Measurements from ENCODE around the gene ABCC6. TPM values are rescaled to one million over a fixed set of nuclear protein-coding genes. Genes with fewer than 3 reads are reported as not detected.
"Not testable (repeated sequence)": the region's sequence is repeated elsewhere in the genome, so short reads cannot be mapped to it uniquely, and the experiment has no call there.

The ABCC6 gene
- total RNA-seq, 1 donor from 2014 or later: not detected

DNA sequence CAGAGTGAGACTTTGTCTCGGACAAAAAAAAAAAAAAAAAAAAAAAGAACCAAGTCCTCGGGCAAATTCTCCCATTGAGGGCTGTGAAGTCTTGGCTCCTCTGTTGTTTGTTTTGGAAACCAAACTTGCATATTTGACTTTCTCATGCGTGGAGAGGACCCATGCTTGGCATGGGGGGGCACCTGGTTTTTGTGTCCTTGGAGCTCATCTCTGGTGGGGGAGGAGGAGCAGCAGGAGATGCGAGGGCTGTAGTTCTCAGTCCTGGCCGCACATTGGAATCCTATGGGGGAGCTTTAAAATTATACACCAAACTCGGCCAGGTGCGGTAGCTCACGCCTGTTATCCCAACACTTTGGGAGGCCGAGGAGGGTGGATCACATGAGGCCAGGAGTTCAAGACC, 74.5 kb downstream of the ABCC6 start:
- no peaks in the 10 kb centered on the region for H3K27me3 ChIP-seq (ENCODE audit: control insufficient read depth, insufficient read depth, low read length)
- FAIRE-seq (no peak), DNase-seq (ENCODE audit: low read depth) (no peak)
- H3K36me3 ChIP-seq (ENCODE audit: control insufficient read depth, insufficient read depth, low read length): peaks cover 5% of the 10 kb centered on the region
- H3K4me3 ChIP-seq (ENCODE audit: low read depth, low read length): no peak overlapping the region
- TF ChIP-seq, protein P1, sequence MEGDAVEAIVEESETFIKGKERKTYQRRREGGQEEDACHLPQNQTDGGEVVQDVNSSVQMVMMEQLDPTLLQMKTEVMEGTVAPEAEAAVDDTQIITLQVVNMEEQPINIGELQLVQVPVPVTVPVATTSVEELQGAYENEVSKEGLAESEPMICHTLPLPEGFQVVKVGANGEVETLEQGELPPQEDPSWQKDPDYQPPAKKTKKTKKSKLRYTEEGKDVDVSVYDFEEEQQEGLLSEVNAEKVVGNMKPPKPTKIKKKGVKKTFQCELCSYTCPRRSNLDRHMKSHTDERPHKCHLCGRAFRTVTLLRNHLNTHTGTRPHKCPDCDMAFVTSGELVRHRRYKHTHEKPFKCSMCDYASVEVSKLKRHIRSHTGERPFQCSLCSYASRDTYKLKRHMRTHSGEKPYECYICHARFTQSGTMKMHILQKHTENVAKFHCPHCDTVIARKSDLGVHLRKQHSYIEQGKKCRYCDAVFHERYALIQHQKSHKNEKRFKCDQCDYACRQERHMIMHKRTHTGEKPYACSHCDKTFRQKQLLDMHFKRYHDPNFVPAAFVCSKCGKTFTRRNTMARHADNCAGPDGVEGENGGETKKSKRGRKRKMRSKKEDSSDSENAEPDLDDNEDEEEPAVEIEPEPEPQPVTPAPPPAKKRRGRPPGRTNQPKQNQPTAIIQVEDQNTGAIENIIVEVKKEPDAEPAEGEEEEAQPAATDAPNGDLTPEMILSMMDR (IDR thresholded peaks at IDR 0.05; ENCODE audit: insufficient read depth, low read length, severe bottlenecking): no peak

DNA sequence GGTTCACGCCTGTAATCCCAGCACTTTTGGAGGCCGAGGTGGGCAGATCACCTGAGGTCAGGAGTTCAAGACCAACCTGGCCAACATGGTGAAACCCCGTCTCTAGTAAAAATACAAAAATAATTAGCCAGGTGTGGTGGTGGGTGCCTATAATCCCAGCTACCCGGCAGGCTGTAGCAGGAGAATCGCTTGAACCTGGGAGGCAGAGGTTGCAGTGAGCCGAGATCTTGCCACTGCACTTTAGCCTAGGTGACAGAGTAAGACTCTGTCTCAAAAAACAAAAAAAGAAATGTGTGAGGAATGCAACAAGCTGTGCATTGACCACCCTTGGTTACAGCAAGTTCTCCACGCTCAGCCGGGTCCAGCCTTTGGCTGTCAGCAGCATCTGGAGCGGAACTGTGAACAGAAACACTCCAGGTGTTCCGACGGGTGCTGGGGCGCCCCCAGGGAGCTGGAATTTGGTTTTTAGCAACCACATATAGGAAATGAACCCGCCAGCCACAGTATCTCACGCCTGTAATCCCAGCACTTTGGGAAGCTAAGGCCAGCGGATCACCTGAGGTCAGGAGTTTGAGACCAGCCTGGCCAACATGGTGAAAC, 75.2 kb downstream of the ABCC6 start:
- H3K4me3 ChIP-seq (ENCODE audit: low read depth, low read length); FAIRE-seq; H3K36me3 ChIP-seq (ENCODE audit: control insufficient read depth, insufficient read depth, low read length); H3K27me3 ChIP-seq (ENCODE audit: control insufficient read depth, insufficient read depth, low read length); DNase-seq (ENCODE audit: low read depth): not testable (repeated sequence)

DNA sequence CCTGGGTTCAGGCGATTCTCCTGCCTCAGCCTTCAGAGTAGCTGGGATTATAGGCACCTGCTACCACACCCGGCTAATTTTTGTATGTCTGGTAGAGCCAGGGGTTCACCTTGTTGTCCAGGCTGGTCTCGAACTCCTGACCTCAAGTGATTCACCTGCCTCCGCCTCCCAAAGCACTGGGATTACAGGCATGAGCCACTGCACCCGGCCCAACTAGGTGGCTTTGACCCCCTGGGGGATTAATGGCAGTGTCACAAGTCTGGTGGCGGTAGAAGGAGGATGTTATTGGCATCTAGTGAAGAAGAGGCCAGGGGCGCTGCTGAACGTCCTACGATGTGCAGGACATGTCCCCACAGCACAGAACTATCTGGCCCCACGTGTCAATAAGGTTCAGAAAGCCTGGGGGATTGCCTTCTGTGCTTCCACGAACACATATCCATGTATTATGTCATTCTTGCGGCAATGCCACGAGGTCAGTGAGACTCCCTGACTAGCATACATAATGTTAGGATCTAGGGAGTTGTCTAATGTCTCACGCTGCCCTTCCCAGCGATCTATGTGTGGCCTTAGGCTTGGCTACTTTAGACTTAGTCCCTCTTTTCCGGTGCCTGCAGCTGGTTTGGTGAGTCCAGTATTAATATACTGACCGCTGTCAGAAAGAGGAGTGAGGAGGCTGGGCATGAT, 75.8 kb downstream of the ABCC6 start:
- no peak for FAIRE-seq
- no peaks in the 10 kb centered on the region for H3K27me3 ChIP-seq (ENCODE audit: control insufficient read depth, insufficient read depth, low read length)
- H3K36me3 ChIP-seq (ENCODE audit: control insufficient read depth, insufficient read depth, low read length): peaks cover 5% of the 10 kb centered on the region
- TF ChIP-seq, protein P1 (IDR thresholded peaks at IDR 0.05; ENCODE audit: insufficient read depth, low read length, severe bottlenecking): no peak
- H3K4me3 ChIP-seq (ENCODE audit: low read depth, low read length): no peak overlapping the region
- DNase-seq (ENCODE audit: low read depth): no peak

DNA sequence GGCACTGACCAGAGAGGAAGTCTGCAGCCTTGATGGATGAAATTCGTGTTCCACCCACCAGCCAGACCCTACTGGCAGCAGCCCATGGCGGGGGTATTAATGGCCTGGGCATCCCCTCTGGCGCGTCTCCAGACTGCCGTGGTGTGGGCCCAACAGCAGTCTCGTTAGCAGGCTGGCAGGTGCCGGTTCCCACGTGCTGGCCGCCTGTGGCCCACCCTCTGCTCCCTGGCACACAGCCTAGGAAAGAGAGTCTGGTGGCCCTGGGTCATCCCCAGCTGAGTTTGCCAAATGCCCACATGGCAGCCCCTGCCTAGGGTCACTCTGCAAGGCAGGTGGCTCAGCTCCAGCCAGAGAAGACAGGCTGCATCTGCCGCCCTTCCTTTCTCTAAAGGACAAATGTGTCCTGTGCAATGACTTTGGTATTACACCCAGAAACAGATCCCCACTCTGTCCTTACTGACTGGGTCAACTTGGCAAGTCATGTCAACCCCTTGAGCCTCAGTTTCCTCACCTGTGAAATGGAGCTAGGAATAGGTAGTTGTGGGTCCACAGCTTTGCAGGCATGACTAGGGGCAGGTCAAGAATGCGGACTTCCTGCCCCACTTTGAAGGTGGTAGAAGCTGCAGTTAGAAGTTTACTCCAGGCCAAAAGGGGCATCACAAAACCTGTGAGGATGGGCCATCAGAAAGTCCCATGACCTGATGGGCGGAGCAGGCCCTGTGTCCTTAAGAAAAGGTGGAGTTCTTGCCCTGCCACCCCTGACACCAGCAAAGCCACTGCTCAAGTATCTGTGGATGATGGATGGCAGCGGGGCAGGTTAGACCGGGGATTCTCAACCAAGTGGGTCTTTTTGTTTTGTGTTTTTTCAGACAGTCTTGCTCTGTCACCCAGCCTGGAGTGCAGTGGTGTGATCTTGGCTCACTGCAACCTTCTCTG, 76.6 kb downstream of the ABCC6 start:
- DNase-seq (ENCODE audit: low read depth) (no peak), FAIRE-seq (no peak)
- H3K4me3 ChIP-seq (ENCODE audit: low read depth, low read length): no peak overlapping the region
- H3K27me3 ChIP-seq (ENCODE audit: control insufficient read depth, insufficient read depth, low read length): no peaks in the 10 kb centered on the region
- H3K36me3 ChIP-seq (ENCODE audit: control insufficient read depth, insufficient read depth, low read length): peaks cover 5% of the 10 kb centered on the region
- TF ChIP-seq, protein P1 (IDR thresholded peaks at IDR 0.05; ENCODE audit: insufficient read depth, low read length, severe bottlenecking): no peak

DNA sequence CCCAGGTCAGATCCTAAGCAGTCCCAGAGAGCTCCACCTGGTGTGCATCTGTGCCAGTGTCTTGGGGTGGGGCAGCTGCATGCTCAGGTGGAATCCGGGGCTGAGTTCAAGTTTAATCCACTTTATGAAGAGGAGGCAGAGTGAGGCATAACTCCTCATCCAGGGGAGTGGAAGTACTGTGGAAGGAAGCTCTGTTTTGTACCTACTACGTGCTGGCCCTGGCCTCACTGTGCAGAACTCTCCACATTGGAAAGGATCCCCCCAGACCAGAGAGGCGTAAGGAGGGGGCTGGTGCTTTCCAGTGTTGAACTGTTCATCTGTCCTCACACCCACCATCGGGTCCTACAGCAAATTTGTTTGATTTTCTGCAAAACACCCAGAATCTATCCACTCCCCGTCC, 78.0 kb downstream of the ABCC6 start:
- peaks cover 9% of the 10 kb centered on the region for H3K36me3 ChIP-seq (ENCODE audit: control insufficient read depth, insufficient read depth, low read length)
- H3K27me3 ChIP-seq (ENCODE audit: control insufficient read depth, insufficient read depth, low read length): no peaks in the 10 kb centered on the region
- TF ChIP-seq, protein P1 (IDR thresholded peaks at IDR 0.05; ENCODE audit: insufficient read depth, low read length, severe bottlenecking): no peak
- H3K4me3 ChIP-seq (ENCODE audit: low read depth, low read length): no peak overlapping the region
- DNase-seq (ENCODE audit: low read depth) (no peak), FAIRE-seq (no peak)

DNA sequence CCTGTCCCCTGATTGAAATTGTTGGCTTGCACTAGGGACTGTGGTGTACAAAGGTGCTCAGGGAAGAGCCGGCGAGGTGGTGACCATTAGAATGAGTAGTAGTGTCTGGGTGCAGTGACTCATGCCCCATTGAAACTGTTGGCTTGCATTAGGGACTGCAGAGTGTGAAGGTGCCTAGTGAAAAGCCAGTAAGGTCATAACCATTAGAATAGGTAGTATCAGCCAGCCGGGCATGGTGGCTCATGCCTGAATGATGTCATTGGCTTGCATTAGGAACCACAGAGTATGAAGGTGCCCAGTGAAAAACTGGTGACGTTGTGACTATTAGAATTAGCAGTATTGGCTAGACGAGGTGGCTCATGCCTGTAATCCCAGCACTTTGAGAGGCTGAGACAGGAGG, 78.9 kb downstream of the ABCC6 start:
- FAIRE-seq (peak; percentile 28), DNase-seq (ENCODE audit: low read depth) (peak; percentile 96)
- no peak overlapping the region for H3K4me3 ChIP-seq (ENCODE audit: low read depth, low read length)
- peaks cover 14% of the 10 kb centered on the region for H3K36me3 ChIP-seq (ENCODE audit: control insufficient read depth, insufficient read depth, low read length)
- TF ChIP-seq, protein P1 (IDR thresholded peaks at IDR 0.05; ENCODE audit: insufficient read depth, low read length, severe bottlenecking): no peak
- no peaks in the 10 kb centered on the region for H3K27me3 ChIP-seq (ENCODE audit: control insufficient read depth, insufficient read depth, low read length)
